Measurements from ENCODE around the gene GLB1L2.
"Not testable (repeated sequence)": the region's sequence is repeated elsewhere in the genome, so short reads cannot be mapped to it uniquely, and the experiment has no call there.

Gene GLB1L2

DNA sequence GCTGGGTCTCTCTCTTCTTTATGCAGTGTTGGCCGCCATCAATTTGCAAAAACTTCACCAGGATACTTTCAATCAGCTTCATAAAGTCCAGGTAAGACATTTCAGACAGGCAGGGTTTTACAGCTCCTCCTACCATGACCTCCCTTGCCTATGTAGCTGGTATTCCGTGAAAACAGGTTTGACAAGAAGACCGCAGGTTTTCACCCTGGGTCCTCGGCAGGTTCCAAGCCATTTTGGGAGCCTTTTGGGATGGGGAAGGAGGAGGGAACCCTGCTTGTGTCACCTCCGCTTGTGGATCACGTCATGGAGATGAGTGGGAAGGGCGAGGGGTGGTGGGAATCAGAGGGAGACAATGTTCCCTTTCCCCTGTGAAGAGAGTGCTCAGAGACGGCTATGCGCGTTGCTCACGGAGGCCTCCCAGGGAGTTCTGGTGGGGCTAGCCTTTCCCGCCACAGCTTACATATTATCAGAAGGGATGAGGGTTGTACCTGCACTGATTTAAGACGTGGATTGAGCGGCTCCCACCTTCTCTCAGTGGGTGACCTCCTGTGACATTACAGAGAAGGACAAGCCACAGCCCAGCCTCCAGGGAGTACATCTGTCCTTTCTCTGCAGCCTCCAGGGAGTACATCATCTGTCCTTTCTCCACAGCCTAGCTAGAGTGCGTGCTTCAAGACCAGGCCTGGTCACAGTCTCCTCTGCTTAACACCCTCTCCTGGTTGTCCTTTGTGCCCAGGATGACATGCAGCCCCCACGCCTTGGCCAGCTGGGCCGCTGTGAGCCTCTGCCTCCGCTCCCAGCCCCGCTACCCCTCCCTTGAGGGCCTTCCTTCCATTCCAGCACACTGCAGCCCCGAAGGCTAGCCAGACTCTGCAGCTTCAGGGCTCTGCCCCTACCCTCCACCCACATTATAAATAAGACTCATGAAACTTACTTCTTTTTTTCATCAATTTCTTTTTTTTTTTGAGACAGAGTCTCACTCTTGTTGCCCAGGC is 38.4 kb upstream of the GLB1L2 start:
- Mint-ChIP-seq H3K9me3 (no peaks in the 10 kb centered on the region), H3K27ac (ENCODE audit: low read depth) (no peak overlapping the region), H3K27me3 (no peaks in the 10 kb centered on the region), H3K4me1 (no peaks in the 10 kb centered on the region), H3K4me3 (no peak overlapping the region), H3K36me3 (ENCODE audit: insufficient read depth) (no peaks in the 10 kb centered on the region)
- no peak for ATAC-seq (replicated peaks; ENCODE audit: extremely low read depth, poor library complexity, severe bottlenecking)
- DNase-seq (ENCODE audit: low spot score in 2 of 2): no peak

DNA sequence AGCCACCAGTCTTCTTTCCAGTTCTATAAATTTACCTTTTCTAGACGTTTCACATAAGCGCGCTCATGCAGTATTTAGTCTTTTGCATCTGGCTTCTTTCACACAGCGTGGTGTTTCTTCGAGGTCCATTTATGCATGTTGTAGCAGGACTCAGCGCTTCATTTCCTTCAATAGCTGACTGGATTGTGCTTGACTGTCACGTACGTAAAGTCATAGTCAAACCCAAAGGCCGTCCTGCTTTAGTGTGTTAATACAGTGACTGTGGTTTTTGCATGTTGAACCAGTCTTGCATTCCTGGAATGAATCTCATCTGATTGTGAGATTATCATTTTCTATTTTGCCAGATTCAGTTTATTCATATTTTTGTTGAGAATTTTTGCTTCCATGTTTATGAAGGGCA is 37.1 kb upstream of the GLB1L2 start:
- Mint-ChIP-seq H3K27ac (ENCODE audit: low read depth) (no peak overlapping the region), H3K27me3 (no peaks in the 10 kb centered on the region), H3K36me3 (ENCODE audit: insufficient read depth) (no peaks in the 10 kb centered on the region), H3K4me3 (no peak overlapping the region), H3K9me3 (no peaks in the 10 kb centered on the region), H3K4me1 (no peaks in the 10 kb centered on the region)
- no peak for ATAC-seq (replicated peaks; ENCODE audit: extremely low read depth, poor library complexity, severe bottlenecking)
- DNase-seq (ENCODE audit: low spot score in 2 of 2): no peak

DNA sequence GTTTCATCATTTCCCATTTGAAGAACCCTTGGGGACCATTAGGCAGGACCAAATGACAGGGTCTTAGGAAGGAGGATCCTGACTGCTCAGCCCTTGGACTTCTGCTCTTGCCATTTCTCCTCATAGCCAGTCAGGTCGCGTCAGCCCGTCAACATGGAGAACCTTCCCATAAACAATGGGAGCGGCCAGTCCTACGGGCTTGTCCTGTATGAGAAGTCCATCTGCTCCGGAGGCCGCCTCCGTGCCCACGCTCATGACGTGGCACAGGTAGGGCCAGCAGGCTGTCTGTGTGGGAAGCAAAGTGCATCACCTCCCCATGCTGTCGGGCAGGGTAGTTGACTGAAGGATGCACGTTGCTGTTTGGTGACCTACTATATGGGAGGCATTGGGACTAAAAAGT is 19.6 kb upstream of the GLB1L2 start:
- H3K4me3 Mint-ChIP-seq: no peak overlapping the region
- no peak for ATAC-seq (replicated peaks; ENCODE audit: extremely low read depth, poor library complexity, severe bottlenecking)
- no peaks in the 10 kb centered on the region for H3K27me3 Mint-ChIP-seq
- DNase-seq (ENCODE audit: low spot score in 2 of 2): no peak
- no peaks in the 10 kb centered on the region for H3K4me1 Mint-ChIP-seq
- peaks cover 4% of the 10 kb centered on the region for H3K9me3 Mint-ChIP-seq
- no peak overlapping the region for H3K27ac Mint-ChIP-seq (ENCODE audit: low read depth)
- peaks cover 6% of the 10 kb centered on the region for H3K36me3 Mint-ChIP-seq (ENCODE audit: insufficient read depth)

DNA sequence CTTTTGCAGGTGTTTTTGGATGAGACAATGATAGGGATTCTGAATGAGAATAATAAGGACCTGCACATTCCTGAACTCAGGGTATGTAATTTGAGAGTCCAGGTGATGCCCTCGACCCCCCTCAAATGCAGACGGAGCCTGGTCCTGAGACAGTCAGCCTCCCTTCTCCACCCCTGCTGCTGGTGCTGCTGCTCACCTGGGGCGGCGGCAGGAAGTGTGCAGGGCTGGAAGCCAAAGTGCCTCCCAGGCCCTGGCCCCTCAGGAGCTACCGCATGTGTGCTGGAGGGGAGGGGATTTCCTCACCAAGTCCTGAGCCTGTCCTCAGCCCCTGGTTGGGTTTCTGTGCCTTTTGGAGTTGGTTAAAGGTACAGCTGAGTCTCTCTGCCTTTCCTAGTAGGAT is 19.0 kb upstream of the GLB1L2 start:
- no peak overlapping the region for H3K27ac Mint-ChIP-seq (ENCODE audit: low read depth)
- H3K4me1 Mint-ChIP-seq: no peaks in the 10 kb centered on the region
- H3K9me3 Mint-ChIP-seq: peaks cover 4% of the 10 kb centered on the region
- DNase-seq (ENCODE audit: low spot score in 2 of 2) (no peak), ATAC-seq (replicated peaks; ENCODE audit: extremely low read depth, poor library complexity, severe bottlenecking) (no peak)
- no peak overlapping the region for H3K4me3 Mint-ChIP-seq
- H3K36me3 Mint-ChIP-seq (ENCODE audit: insufficient read depth): peaks cover 5% of the 10 kb centered on the region
- no peaks in the 10 kb centered on the region for H3K27me3 Mint-ChIP-seq

DNA sequence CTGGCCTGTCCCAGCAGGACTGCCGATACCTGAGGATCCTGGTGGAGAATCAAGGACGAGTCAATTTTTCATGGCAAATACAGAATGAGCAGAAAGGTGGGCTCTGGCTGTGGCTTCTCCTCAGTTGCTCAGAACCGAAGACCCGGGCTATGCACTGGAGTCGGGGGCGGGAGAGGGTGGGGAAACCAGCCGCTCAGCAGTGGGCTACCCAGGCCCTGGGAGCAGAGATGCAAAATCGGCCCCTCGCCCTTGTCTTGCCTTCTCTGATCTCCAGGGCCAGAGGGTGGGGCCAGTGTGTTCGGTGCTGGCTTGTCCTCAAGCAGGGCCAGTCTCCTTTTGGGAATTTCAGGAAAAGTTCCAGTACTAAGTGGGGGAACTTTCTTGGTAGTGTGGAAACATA is 18.4 kb upstream of the GLB1L2 start:
- H3K9me3 Mint-ChIP-seq: peaks cover 4% of the 10 kb centered on the region
- H3K27me3 Mint-ChIP-seq: no peaks in the 10 kb centered on the region
- no peak for DNase-seq (ENCODE audit: low spot score in 2 of 2)
- H3K4me1 Mint-ChIP-seq: no peaks in the 10 kb centered on the region
- no peak for ATAC-seq (replicated peaks; ENCODE audit: extremely low read depth, poor library complexity, severe bottlenecking)
- H3K27ac Mint-ChIP-seq (ENCODE audit: low read depth): no peak overlapping the region
- no peak overlapping the region for H3K4me3 Mint-ChIP-seq
- peaks cover 3% of the 10 kb centered on the region for H3K36me3 Mint-ChIP-seq (ENCODE audit: insufficient read depth)

DNA sequence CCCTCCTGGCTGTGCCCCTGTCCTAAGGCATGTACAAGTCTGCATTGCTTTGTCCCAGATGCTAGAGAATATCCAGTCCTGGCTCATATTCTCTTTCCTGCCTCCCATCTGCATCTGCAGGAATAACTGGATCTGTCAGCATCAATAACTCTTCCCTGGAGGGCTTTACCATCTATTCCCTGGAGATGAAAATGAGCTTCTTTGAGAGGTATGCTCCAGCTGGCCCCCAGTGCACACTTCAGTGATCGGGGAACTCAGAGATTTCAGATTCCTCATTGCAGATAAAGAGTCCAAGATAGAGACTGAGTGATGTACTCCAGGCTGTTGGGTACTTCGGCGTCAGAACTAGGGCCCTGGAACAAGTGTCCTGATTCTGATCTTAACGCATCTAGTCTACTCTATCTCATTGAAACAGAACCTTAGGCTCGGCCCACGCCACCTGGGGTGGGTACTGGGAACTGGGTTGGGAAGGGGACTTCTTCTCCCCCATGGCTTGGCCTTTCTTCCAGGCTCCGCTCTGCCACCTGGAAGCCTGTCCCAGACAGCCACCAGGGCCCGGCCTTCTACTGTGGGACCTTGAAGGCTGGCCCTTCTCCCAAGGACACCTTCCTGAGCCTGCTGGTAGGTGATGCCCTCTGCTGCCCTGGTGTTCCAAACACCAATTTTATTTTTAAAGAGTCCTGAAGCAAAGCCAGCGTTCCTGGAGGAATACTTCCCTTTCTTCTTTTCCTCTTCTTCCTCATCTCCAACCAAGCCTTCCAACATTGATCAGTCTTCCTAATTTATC is 17.8 kb upstream of the GLB1L2 start:
- H3K27ac Mint-ChIP-seq (ENCODE audit: low read depth): no peak overlapping the region
- no peaks in the 10 kb centered on the region for H3K27me3 Mint-ChIP-seq
- ATAC-seq (replicated peaks; ENCODE audit: extremely low read depth, poor library complexity, severe bottlenecking) (no peak), DNase-seq (ENCODE audit: low spot score in 2 of 2) (no peak)
- H3K9me3 Mint-ChIP-seq: peaks cover 4% of the 10 kb centered on the region
- no peaks in the 10 kb centered on the region for H3K36me3 Mint-ChIP-seq (ENCODE audit: insufficient read depth)
- no peaks in the 10 kb centered on the region for H3K4me1 Mint-ChIP-seq
- no peak overlapping the region for H3K4me3 Mint-ChIP-seq

DNA sequence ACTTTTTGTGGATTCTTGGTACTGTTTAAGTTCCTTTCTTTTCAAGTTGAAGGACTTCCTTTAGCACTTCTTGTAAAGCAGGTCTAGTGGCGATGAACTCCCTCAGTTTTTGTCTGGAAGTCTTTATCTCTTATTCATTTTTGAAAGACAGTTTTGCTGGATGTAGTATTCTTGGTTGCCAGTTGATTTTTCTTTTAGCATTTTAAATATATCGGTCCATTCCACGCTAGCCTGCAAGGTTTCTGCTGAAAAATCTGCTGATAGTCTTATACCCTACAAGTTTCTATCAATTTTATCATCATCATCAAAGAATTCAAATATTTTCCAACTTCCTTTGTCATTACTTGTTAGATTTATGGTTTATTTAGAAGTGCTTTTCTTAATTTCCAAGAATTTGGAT is 14.7 kb upstream of the GLB1L2 start:
- Mint-ChIP-seq H3K36me3 (ENCODE audit: insufficient read depth) (no peaks in the 10 kb centered on the region), H3K9me3 (peaks cover 9% of the 10 kb centered on the region), H3K4me3 (no peak overlapping the region), H3K4me1 (no peaks in the 10 kb centered on the region), H3K27me3 (peaks cover 22% of the 10 kb centered on the region), H3K27ac (ENCODE audit: low read depth) (no peak overlapping the region)
- ATAC-seq (replicated peaks; ENCODE audit: extremely low read depth, poor library complexity, severe bottlenecking): no peak
- no peak for DNase-seq (ENCODE audit: low spot score in 2 of 2)

DNA sequence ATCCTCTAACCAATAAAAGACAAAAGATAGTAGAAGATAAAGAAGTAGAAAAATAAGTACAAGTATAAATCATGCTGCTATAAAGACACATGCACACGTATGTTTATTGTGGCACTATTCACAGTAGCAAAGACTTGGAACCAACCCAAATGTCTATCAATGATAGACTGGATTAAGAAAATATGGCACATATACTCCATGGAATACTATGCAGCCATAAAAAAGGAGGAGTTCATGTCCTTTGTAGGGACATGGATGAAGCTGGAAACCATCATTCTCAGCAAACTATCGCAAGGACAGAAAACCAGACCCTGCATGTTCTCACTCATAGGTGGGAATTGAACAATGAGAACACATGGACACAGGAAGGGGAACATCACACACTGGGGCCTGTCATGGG is 10.4 kb upstream of the GLB1L2 start:
- not testable (repeated sequence) for ATAC-seq (replicated peaks; ENCODE audit: extremely low read depth, poor library complexity, severe bottlenecking); H3K4me1 Mint-ChIP-seq; DNase-seq (ENCODE audit: low spot score in 2 of 2); H3K9me3 Mint-ChIP-seq; H3K36me3 Mint-ChIP-seq (ENCODE audit: insufficient read depth); H3K4me3 Mint-ChIP-seq; H3K27ac Mint-ChIP-seq (ENCODE audit: low read depth)
- H3K27me3 Mint-ChIP-seq: peaks cover 22% of the 10 kb centered on the region

DNA sequence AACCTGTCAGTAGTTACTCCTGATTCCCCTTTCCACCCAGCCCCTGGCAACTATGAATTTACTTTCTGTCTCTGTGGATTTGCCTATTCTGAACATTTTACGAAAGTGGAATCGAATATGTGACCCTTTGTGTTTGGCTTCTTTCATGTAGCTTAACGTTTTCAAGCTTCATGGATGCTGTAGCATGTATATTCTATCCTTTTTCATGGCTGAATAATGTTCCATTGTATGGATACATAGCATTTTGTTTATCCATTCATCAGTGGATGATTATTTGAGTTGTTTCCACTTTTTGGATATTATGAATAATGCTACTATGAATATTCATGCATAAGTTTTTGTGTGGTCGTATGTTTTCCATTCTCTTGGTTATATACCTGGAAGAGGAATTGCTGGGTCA is 9.2 kb upstream of the GLB1L2 start:
- no peaks in the 10 kb centered on the region for H3K36me3 Mint-ChIP-seq (ENCODE audit: insufficient read depth)
- ATAC-seq (replicated peaks; ENCODE audit: extremely low read depth, poor library complexity, severe bottlenecking) (no peak), DNase-seq (ENCODE audit: low spot score in 2 of 2) (no peak)
- no peaks in the 10 kb centered on the region for H3K4me1 Mint-ChIP-seq
- H3K27ac Mint-ChIP-seq (ENCODE audit: low read depth): no peak overlapping the region
- peaks cover 22% of the 10 kb centered on the region for H3K27me3 Mint-ChIP-seq
- no peak overlapping the region for H3K4me3 Mint-ChIP-seq
- H3K9me3 Mint-ChIP-seq: peaks cover 5% of the 10 kb centered on the region

DNA sequence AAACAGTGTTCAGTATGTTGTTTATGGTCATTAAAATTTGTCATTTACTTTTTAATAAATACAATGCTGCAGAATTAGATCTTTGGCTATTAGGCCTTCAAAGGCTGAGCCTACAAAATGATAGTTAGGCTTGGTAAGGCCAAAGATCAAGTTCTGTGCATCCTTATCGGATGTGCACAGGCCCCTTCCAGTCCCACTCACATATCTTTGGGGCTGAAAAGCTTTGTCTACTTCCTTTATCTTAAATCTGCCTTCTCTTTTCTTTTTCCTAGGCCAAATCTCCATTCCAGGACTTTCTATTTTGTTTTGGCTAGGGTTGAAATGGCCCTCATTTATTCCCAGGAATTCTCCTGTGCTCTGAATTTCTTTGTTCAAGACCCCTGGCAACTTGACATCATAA is 3.4 kb upstream of the GLB1L2 start:
- H3K4me1 Mint-ChIP-seq: peaks cover 18% of the 10 kb centered on the region
- peaks cover 2% of the 10 kb centered on the region for H3K36me3 Mint-ChIP-seq (ENCODE audit: insufficient read depth)
- no peak overlapping the region for H3K4me3 Mint-ChIP-seq
- no peak for DNase-seq (ENCODE audit: low spot score in 2 of 2)
- no peaks in the 10 kb centered on the region for H3K27me3 Mint-ChIP-seq
- no peaks in the 10 kb centered on the region for H3K9me3 Mint-ChIP-seq
- no peak for ATAC-seq (replicated peaks; ENCODE audit: extremely low read depth, poor library complexity, severe bottlenecking)
- no peak overlapping the region for H3K27ac Mint-ChIP-seq (ENCODE audit: low read depth)

DNA sequence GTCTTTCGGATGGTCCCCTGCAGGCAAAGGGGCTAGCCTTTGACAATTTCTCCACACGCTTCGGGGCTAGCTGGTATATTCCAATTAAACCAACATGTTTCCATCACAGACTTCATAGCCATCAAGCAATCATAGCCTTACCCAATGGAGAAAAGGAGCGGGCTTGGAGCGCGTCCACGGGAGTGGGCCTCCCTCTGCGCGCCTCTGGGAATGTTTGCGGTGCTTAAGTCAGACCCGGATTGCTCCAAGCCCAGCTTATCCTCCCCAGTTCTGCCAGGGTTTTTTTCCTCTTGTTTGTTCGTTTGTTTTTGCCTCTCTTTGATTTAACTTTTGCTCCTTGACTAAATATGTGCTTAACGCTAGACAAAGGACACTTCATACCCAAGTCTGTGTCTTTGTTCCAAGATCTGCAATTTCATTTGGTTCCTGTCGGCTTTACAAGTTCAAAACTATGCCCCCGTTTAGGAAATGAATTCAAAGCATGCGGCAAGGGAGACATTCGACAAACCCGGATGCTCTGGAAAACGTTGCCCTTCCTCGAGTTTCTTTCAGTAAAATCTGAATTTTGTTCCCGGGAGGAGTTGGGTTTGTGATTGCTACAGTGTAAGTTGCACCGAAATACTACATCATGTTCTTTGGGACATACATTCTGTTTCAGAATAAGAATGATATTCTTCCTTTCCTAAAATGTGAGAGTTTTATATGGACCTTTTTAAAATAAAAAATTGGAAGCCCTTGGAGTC is 1.0 kb upstream of the GLB1L2 start:
- DNase-seq (ENCODE audit: low spot score in 2 of 2) (no peak), ATAC-seq (replicated peaks; ENCODE audit: extremely low read depth, poor library complexity, severe bottlenecking) (no peak)
- no peaks in the 10 kb centered on the region for H3K9me3 Mint-ChIP-seq
- H3K36me3 Mint-ChIP-seq (ENCODE audit: insufficient read depth): peaks cover 2% of the 10 kb centered on the region
- peak overlapping the region; percentile 80 for H3K4me3 Mint-ChIP-seq
- H3K27me3 Mint-ChIP-seq: no peaks in the 10 kb centered on the region
- H3K4me1 Mint-ChIP-seq: peaks cover 18% of the 10 kb centered on the region
- H3K27ac Mint-ChIP-seq (ENCODE audit: low read depth): no peak overlapping the region

DNA sequence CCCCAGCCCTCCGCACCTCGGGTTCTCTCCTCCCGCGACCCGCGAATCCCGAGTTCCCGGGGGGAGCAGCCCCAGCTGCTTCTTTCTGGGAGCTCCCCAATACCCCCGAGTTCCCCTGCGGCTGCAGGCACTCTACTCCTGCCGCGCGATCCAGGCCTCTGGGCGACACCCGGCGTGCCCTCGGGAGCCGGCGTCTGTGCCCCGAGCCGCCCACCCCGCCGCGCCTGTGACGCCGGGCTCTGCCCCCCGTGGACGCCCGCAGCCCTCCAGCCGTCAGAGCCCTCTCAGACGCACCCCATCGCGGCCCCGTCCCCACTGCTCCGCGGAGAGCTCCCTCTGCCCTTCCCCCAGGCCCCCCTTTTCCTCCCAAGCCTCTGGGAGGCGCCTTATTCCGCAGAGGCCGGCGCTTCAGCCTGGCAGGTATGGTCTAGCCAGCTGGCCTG is 422 bp downstream of the GLB1L2 start:
- peak; percentile 34 for ATAC-seq (replicated peaks; ENCODE audit: extremely low read depth, poor library complexity, severe bottlenecking)
- Mint-ChIP-seq H3K36me3 (ENCODE audit: insufficient read depth) (peaks cover 2% of the 10 kb centered on the region), H3K27me3 (no peaks in the 10 kb centered on the region), H3K4me3 (peak overlapping the region; percentile 80), H3K4me1 (peaks cover 18% of the 10 kb centered on the region), H3K27ac (ENCODE audit: low read depth) (peak overlapping the region; percentile 64), H3K9me3 (no peaks in the 10 kb centered on the region)
- no peak for DNase-seq (ENCODE audit: low spot score in 2 of 2)
